Stimulated activated CD4-positive, alpha-beta T cell treated with anti-CD3 and anti-CD28 coated beads, Interleukin-1b, Interleukin-23, amount 100 ng/mL, for 4 hours (primary cell): ENCODE results near the gene ZC3HAV1.
"Not testable (repeated sequence)": the region's sequence is repeated elsewhere in the genome, so short reads cannot be mapped to it uniquely, and the experiment has no call there.

Experiments used
- DNase-seq, 2 donors: peaks; one replicate each; pipeline ENCODE4 v3.0.0-alpha.2; 2020; ENCODE audit warnings: low read depth in 2 of 2

The ZC3HAV1 gene

GRCh38 chr7:139109188-139109982 lies at the start of gene ZC3HAV1:
Gene ZC3HAV1, minus strand, starts transcription at chr7:139109720. Its CDS starts 389 bp downstream, at chr7:139109331.
- peak; percentile 72 to 80 for DNase-seq

- no peak for DNase-seq
These were observed 44.3 kb upstream of the ZC3HAV1 start for GRCh38 chr7:139153832-139154231.

- no peak for DNase-seq
These were observed 42.6 kb upstream of the ZC3HAV1 start for GRCh38 chr7:139152149-139152548.

- DNase-seq, result no peak
These were observed 29.6 kb upstream of the ZC3HAV1 start for GRCh38 chr7:139139150-139139549.

GRCh38 chr7:139133335-139134139 lies 24.0 kb upstream of the ZC3HAV1 start:
- DNase-seq, result peak; percentile 78 to 82

GRCh38 chr7:139132887-139133286 lies 23.4 kb upstream of the ZC3HAV1 start:
- DNase-seq, result no peak

- no peak for DNase-seq
These were observed 22.1 kb upstream of the ZC3HAV1 start for GRCh38 chr7:139131601-139132041.

GRCh38 chr7:139129814-139130213 lies 20.3 kb upstream of the ZC3HAV1 start:
- DNase-seq, result not testable (repeated sequence)

- DNase-seq, result no peak
These were observed 18.1 kb upstream of the ZC3HAV1 start for GRCh38 chr7:139127648-139128047.

- no peak for DNase-seq
These were observed 16.1 kb upstream of the ZC3HAV1 start for GRCh38 chr7:139125657-139126056.

- DNase-seq, result not testable (repeated sequence)
These were observed 15.5 kb upstream of the ZC3HAV1 start for GRCh38 chr7:139124995-139125394.

GRCh38 chr7:139124084-139124914 lies 14.8 kb upstream of the ZC3HAV1 start:
- no peak for DNase-seq

- DNase-seq, result no peak
These were observed 9.9 kb upstream of the ZC3HAV1 start for GRCh38 chr7:139119486-139119849.

- DNase-seq, result no peak
These were observed 9.4 kb upstream of the ZC3HAV1 start for GRCh38 chr7:139118805-139119485.

GRCh38 chr7:139118234-139118804 lies 8.8 kb upstream of the ZC3HAV1 start:
- no peak for DNase-seq

- no peak for DNase-seq
These were observed 8.2 kb upstream of the ZC3HAV1 start for GRCh38 chr7:139117599-139118233.

GRCh38 chr7:139116999-139117398 lies 7.5 kb upstream of the ZC3HAV1 start:
- DNase-seq, result no peak

- DNase-seq, result no peak
These were observed 5.6 kb upstream of the ZC3HAV1 start for GRCh38 chr7:139115104-139115503.

GRCh38 chr7:139114585-139114984 lies 5.1 kb upstream of the ZC3HAV1 start:
- DNase-seq, result no peak

GRCh38 chr7:139114018-139114417 lies 4.5 kb upstream of the ZC3HAV1 start:
- DNase-seq, result no peak
